HAP-1 (cell line): ENCODE results near the gene HSPG2.

ENCODE experiments used
- DNase-seq, 2 experiments: peaks; one replicate each; pipeline ENCODE4 v3.0.0-alpha.2; 2016 to 2020; ENCODE audit warnings: low spot score in 2 of 2
- H3K27me3 ChIP-seq: fragments of 250-450 bp; sonication (Bioruptor Pico); 2 replicates; pipeline ENCODE4 v1.5.1; 2020; ENCODE audit warnings: low read depth, mild to moderate bottlenecking, moderate library complexity
- H3K36me3 ChIP-seq: fragments of 250-450 bp; sonication (Bioruptor Pico); replicated peaks from 2 replicates; pipeline ENCODE4 v1.5.1; 2020; ENCODE audit warnings: mild to moderate bottlenecking
- H3K4me1 ChIP-seq: fragments of 250-450 bp; sonication (Bioruptor Pico); 2 replicates; pipeline ENCODE4 v1.5.1; 2020; ENCODE audit warnings: mild to moderate bottlenecking
- H3K4me3 ChIP-seq: fragments of 250-450 bp; sonication (Bioruptor Pico); 2 replicates; pipeline ENCODE4 v1.5.1; 2020; ENCODE audit warnings: mild to moderate bottlenecking, moderate library complexity
- H3K9me3 ChIP-seq: fragments of 250-450 bp; sonication (Bioruptor Pico); 2 replicates; pipeline ENCODE4 v1.5.1; 2020; ENCODE audit warnings: mild to moderate bottlenecking, moderate library complexity
- in situ Hi-C: fragments of 300-500 bp; cut with MboI; formaldehyde crosslinking; loops from 3 replicates; pipeline ENCODE4 v1.14.3; 2020; ENCODE audit warnings: low sequenced_read_pairs, inconsistent platforms, mixed read lengths

HSPG2 gene

DNA sequence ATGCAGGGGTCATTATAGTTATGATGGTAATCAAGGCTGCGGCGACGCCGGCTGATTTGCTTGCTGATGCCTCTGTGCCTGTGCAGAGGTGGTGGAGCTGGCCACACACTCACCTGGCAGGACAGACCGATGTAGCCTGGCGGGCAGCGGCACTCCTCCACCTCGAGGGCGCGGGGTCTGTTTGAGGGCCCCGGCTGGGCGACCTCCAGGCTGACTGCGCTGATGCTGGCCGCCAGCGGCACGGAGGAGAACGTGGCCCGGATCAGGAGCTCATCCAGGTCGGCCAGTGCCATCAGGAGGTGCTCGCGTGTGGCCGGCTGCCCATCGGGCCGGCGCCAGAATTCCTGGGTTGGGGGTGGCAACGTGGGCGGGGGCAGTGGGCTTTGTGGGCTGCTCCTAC, 72.4 kb downstream of the HSPG2 start:
- Histone ChIP-seq H3K27me3 (no peaks in the 10 kb centered on the region), H3K36me3 (peaks cover 15% of the 10 kb centered on the region), H3K9me3 (no peaks in the 10 kb centered on the region), H3K4me3 (no peak overlapping the region), H3K4me1 (no peaks in the 10 kb centered on the region)
- in situ Hi-C loops = no loop called here
- DNase-seq = no peak

DNA sequence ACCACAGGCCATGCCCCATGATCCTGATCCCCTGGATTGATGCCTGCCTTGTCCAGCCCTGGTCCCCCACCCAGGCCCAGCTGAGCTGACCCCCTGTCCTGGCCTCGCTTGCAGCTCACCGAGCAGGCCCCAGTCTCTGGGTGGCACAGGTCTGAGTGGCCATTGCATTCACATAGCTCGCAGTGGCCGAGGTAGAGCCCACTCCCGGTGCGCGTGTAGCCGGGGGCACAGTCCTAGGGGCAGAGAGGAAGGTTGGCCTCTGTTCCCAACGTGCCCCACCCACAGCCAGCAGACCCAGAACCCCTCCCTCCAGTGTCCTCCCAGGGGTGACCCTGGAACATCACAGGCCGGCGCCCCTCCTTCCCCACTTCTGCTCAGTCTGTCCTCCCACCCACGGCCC, 73.1 kb downstream of the HSPG2 start:
- Histone ChIP-seq H3K4me1 (no peaks in the 10 kb centered on the region), H3K36me3 (peaks cover 15% of the 10 kb centered on the region), H3K27me3 (no peaks in the 10 kb centered on the region), H3K9me3 (no peaks in the 10 kb centered on the region), H3K4me3 (no peak overlapping the region)
- in situ Hi-C loops = no loop called here
- DNase-seq = no peak

DNA sequence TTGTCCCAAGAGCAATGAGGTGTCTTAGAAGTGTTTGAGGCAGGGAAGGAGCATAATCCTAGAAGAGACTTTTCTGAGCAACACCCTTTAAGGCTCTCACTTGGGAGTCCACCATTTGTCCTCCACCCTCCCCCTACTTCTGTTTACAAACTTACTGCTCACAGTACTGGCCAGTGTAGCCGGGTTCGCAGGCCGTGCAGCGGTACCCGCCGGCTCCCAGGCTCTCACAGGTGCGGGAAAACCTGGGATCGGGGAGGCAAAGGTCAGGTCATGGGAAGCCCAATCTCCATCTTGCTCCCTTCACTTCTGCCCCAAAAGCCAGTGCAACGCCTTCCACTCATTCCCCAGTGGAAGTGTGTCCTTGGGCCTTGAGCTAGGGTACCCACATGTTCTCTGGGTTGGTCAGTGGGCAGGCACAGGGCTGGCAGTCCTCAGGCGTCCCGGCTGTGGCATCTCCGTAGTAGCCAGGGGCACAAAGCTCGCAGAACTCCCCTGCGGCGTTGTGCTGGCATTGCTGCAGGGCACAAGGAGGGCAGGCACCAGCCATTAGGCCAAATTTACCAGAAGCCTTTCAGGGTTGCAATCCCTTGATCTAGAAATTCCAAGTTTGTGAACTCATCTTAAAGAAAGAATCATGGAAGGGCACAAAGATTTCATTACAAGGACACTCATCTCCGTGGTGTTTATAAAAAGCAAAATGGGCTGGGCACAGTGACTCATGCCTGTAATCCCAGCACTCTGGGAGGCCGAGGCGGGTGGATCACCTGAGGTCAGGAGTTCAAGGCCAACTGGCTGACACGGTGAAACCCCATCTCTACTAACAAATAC, 75.3 kb downstream of the HSPG2 start:
- peaks cover 15% of the 10 kb centered on the region for H3K36me3 ChIP-seq
- DNase-seq = no peak

DNA sequence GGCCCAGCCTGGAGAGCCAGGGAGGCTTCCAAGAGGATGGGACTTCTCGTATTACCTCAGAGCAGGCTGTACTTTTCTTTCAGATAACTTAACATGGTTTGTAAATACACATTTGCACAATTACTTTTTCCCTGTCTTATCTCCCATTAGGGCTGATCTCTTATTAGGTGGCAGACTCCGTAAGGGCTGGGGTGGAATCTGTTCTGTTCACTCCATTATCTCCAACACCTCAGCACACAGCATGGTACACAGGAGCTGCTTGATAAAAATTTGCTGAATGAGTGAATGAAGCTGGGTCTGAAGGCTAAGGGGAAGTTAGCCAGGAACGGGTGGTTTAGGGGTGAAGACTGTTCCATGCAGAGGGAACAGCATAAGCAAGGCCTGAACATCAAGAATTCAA, 76.1 kb downstream of the HSPG2 start:
- in situ Hi-C loops = no loop called here
- H3K9me3 ChIP-seq = no peaks in the 10 kb centered on the region
- no peaks in the 10 kb centered on the region for H3K4me1 ChIP-seq
- no peak overlapping the region for H3K4me3 ChIP-seq
- no peak for DNase-seq
- H3K36me3 ChIP-seq = peaks cover 15% of the 10 kb centered on the region
- H3K27me3 ChIP-seq = no peaks in the 10 kb centered on the region

More for the DNA sequence above, 75.3 kb downstream of the HSPG2 start:
- Histone ChIP-seq H3K4me1 (no peaks in the 10 kb centered on the region), H3K4me3 (no peak overlapping the region), H3K27me3 (no peaks in the 10 kb centered on the region), H3K9me3 (no peaks in the 10 kb centered on the region)
- in situ Hi-C loops = no loop called here

DNA sequence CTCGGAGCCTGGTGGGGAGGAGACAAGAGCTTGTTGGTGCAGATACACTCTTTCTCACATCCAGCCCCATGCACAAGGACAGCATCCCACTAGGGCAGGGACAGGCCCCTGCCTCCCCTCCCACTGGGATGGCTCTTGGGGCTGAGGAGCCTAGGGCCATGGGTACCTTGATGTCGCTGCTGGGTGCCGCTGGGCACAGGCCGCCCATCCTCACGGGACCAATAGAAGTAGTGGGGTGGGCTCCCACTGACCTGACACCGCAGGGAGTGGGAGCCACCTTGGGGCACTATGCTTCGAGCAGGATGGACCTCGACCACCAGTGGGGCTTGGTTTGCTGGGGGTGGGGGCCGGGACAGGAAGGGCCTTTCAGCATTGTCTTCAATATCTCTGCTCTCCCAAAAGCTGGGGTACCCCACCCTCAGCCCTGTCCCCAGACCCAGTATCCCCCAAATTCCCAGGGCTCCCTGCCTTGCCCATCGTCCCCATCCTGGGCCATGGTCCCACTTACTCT, 77.4 kb downstream of the HSPG2 start:
- no peak for DNase-seq
- Histone ChIP-seq H3K4me1 (no peaks in the 10 kb centered on the region), H3K36me3 (peaks cover 15% of the 10 kb centered on the region), H3K9me3 (no peaks in the 10 kb centered on the region), H3K27me3 (no peaks in the 10 kb centered on the region), H3K4me3 (no peak overlapping the region)
- in situ Hi-C loops = no loop called here

DNA sequence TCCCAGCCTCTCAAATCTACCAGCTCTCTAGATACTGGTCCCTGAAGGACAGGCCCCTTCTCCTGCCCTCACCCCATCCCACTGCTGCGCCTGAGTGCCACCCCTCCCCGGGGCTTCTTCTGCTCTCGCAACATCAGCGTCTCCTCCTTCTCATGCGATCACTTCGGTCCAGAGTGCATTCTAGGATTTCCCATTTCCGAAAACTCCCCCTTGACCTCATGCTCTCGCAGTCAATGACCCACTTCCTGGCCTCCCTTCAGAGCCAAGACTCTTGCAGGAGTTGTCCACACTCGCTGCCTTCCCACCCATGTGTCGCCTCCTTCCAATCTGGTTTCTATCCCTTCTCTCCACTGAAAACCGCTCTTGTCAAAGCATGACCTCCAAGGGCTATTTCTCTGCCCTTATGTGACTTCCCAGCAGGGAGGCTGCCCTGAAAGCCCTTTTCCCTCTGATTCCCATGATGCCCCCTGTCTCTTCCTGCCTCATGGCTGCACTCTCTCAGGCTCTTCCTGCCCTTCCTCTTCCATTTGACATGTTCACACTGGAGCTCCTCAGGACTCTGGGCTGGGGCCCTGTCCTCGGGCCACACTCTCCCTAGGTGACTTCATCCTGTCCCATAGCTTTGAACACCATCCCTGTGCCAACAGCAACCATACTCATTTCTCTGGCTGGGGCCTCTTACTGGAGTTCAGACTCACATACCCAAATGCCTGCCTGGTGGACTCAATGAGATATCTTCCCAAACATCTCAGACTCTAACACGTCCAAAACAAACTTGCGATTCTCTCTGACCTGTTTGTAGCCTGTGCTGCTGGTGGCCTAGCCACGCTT, 79.1 kb downstream of the HSPG2 start:
- no peaks in the 10 kb centered on the region for H3K27me3 ChIP-seq
- H3K36me3 ChIP-seq = peaks cover 19% of the 10 kb centered on the region
- no peak overlapping the region for H3K4me3 ChIP-seq
- in situ Hi-C loops = no loop called here
- H3K4me1 ChIP-seq = no peaks in the 10 kb centered on the region
- H3K9me3 ChIP-seq = no peaks in the 10 kb centered on the region
- no peak for DNase-seq

DNA sequence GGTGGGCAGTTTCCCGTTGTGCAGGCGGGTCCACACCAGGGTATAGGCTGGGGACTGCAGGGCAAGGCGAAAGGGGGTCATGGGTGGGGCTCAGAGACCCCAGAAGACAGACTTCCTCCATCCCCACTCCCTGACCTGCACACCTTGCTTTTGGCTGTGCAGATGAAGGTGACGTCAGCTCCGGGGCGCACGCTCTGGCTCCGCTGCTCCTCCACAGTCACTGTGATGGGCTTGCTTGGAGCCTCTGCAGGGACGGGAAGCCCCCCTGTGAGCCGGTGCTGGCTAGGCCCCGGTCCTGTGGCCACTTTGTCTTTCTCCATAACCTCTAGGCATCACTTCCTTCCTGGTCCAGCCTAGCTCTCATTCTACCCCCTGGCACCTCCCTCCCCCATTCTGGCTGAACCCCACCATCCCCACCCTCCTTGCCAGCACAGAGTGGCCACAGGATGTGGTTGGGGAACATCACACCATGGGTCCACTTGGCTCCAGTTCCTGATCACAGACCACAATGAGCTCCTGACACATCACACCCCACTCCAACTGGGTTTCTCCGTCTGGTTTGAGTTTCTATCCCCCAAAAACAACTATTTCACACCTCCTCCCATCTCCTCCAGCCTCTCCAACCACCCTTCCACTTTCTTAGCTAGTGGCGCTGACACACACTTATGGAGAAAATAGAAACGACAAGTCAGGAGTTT, 79.8 kb downstream of the HSPG2 start:
- Histone ChIP-seq H3K4me3 (no peak overlapping the region), H3K9me3 (no peaks in the 10 kb centered on the region), H3K4me1 (no peaks in the 10 kb centered on the region), H3K36me3 (peaks cover 21% of the 10 kb centered on the region), H3K27me3 (no peaks in the 10 kb centered on the region)
- in situ Hi-C loops = no loop called here
- no peak for DNase-seq

DNA sequence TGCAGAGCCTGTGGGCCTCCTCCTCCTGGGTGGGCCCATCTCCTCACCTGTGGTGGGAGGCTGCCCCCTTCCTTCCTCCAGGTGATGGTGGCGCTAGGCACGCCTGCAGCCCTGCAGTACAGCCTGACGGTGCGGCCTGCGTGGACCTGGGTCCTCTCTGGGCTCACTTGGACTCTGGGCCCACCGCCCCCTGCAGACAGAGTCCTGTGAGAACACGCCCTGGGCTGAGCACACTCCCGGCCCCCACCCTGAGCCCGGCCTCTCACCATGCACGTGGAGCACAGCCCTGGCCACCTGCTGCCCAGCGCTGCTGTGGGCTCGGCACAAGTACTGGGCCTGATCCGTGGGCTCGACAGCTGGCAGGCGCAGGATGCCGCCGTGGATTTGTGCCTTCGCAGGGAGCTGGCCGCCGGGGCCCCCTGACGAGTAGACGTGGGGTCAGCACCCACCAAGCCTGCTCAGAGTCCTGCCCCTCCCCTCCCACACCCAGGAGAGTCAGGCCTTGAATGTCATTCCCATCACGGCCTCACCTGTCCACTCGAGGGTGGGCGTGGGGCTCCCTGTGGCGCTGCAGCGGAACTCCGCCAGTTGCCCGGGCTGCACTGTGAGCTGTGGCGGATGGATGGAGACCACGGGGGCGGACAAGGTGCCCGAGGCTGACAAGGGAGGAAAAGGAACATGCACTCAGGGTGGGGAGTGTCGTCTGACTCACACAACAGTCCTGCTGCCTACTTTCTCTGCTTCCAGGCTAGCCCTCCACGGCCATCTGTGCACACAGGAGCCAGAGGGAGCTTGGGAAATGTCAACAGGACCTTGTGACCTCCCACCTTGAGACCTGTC, 81.6 kb downstream of the HSPG2 start:
- Histone ChIP-seq H3K4me3 (no peak overlapping the region), H3K27me3 (no peaks in the 10 kb centered on the region), H3K36me3 (peaks cover 22% of the 10 kb centered on the region), H3K4me1 (no peaks in the 10 kb centered on the region), H3K9me3 (no peaks in the 10 kb centered on the region)
- in situ Hi-C loops = no loop called here
- DNase-seq = no peak

DNA sequence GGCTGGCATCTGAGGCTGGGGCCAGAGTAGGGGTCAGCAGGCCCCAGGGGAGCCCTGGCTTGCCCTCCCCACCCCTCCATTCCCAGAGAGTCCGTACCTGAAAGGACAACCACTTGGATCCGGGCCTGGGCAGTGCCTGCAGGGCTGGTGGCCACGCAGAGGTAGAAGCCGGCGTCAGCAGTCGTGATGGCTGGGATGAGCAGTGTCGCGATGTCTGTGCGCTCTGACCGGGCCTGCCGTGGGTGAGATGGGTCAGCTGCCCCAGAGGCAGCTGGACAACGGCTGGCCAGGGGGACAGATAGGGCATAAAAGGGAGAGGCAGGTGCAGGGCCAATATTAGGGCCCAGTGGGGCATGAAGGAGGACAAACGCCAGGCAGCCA, 82.4 kb downstream of the HSPG2 start:
- no peaks in the 10 kb centered on the region for H3K4me1 ChIP-seq
- H3K36me3 ChIP-seq = peaks cover 21% of the 10 kb centered on the region
- no peak overlapping the region for H3K4me3 ChIP-seq
- no peak for DNase-seq
- in situ Hi-C loops = no loop called here
- no peaks in the 10 kb centered on the region for H3K27me3 ChIP-seq
- H3K9me3 ChIP-seq = no peaks in the 10 kb centered on the region

DNA sequence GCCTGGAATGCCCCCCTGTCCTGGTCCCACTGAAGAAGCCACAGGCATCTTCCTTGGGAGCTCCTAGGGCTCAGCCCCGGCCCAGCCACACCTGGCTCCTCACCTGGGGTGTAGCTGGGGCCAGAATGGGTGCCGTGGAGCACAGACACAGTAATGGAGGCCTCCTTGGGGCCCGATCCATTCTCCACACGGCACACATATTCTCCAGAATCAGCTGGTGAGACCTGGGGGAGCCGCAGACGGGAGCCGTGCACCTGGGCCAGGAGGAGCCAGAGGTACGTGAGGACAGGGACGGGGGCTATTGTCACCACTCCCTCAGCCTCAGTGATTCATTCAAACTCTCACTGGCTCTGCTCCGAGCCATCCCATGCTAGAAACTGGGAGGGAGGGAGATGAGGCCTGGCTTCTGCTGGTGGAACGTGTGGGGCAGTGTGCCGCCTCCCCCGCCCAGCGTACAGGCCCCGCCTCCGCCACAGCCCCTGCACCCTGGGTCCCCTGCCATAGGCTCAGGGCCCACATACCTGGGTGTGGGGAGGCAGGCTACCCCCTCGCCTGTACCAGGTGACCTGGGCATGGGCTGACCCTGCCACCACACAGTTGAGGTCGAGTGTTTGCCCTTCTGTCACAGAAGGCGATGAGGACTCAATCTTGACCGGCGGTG, 82.9 kb downstream of the HSPG2 start:
- no peak for DNase-seq
- H3K36me3 ChIP-seq = peaks cover 21% of the 10 kb centered on the region

DNA sequence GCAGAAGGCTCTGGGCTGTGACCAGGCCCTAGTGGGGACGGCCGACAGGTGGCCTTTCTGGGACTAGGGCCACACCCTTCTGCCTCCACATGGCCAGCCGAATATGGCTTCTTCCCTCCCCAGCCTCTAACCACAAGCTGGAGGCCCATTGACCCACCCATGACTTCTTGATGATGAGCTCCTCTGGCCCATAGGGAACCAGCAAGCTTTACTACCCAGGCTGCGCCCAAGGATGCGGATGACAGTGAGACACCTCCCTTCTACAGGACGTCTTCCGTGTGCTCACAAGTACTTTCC, 84.0 kb downstream of the HSPG2 start:
- H3K27me3 ChIP-seq = no peaks in the 10 kb centered on the region
- peaks cover 21% of the 10 kb centered on the region for H3K36me3 ChIP-seq
- no peaks in the 10 kb centered on the region for H3K4me1 ChIP-seq
- no peak for DNase-seq
- H3K9me3 ChIP-seq = no peaks in the 10 kb centered on the region
- in situ Hi-C loops = no loop called here
- H3K4me3 ChIP-seq = no peak overlapping the region

More for the DNA sequence above, 82.9 kb downstream of the HSPG2 start:
- Histone ChIP-seq H3K9me3 (no peaks in the 10 kb centered on the region), H3K4me3 (no peak overlapping the region), H3K27me3 (no peaks in the 10 kb centered on the region), H3K4me1 (no peaks in the 10 kb centered on the region)
- in situ Hi-C loops = no loop called here

DNA sequence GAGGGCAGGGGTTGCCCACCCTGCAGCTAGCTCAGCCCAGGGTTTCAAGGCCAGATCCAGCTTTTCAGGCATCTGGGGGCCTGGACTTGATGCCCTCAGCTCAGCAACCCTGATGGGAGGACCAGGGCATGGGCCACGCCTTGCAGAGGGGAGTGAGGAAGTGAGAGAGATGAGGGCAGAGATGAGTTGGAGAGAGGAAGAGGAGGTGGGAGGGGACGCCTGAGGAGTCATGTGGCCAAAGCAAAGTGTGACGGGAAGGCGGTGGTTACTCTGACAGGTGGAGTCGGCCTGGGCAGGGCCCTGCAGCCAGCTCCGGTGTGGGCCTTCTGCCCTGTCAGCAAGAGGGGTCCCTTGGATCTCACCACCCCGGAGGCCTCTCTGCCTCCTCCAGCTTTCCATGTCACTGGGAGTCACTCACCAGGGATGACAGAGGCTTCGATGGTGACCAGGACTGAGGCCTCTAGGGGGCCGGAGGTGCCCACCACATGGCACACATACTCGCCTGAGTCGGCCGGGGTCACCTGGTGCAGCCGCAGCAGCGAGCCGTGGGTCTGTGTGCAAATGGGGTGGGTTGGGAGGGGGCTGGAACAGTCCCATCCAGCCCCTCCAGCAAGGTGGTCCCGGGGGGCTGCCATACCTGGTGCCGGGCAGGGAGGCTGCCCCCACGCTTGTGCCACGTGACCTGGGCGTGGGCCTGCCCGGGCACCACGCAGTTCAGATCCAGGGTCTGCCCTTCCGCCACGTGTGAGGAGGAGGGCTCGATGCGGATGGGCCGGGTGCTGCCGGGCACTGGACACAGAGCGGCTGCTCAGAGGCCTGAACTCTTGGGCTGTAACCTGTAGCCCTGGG, 84.6 kb downstream of the HSPG2 start:
- H3K9me3 ChIP-seq = no peaks in the 10 kb centered on the region
- in situ Hi-C loops = no loop called here
- H3K4me3 ChIP-seq = no peak overlapping the region
- DNase-seq = no peak
- H3K27me3 ChIP-seq = no peaks in the 10 kb centered on the region
- no peaks in the 10 kb centered on the region for H3K4me1 ChIP-seq
- peaks cover 23% of the 10 kb centered on the region for H3K36me3 ChIP-seq
